AG04449 (cell line): ENCODE results near the gene ABCA9.

Source experiments
- CTCF ChIA-PET: fragments of 350-600 bp; formaldehyde crosslinking; extraction: SDS; loops from one replicate; lab custom pipeline; 2021; ENCODE audit warnings: antibody characterized with exemption; lab: Yijun Ruan, JAX
- POLR2A ChIA-PET: fragments of 400-600, 350-600 bp; formaldehyde crosslinking; extraction: SDS; loops from one replicate; lab custom pipeline; 2020; ENCODE audit warnings: antibody characterized with exemption, inconsistent platforms; lab: Yijun Ruan, JAX
- DNase-seq: peaks from one replicate; pipeline ENCODE4 v3.0.0-alpha.2; 2010; ENCODE audit warnings: low read depth, low spot score
- H3K4me3 ChIP-seq: 2 replicates; pipeline ENCODE4 v1.5.1; 2011; ENCODE audit warnings: low read depth, mild to moderate bottlenecking, control low read depth, low read length
- TF ChIP-seq, protein P1 (sequence below): IDR thresholded peaks from one replicate; pipeline ENCODE4 v1.5.1; 2011; ENCODE audit warnings: mild to moderate bottlenecking, moderate library complexity, low read length, control low read depth, inconsistent platforms; ENCODE audit not compliant: insufficient read depth; ENCODE audit errors: missing control alignments

ABCA9 gene

DNA sequence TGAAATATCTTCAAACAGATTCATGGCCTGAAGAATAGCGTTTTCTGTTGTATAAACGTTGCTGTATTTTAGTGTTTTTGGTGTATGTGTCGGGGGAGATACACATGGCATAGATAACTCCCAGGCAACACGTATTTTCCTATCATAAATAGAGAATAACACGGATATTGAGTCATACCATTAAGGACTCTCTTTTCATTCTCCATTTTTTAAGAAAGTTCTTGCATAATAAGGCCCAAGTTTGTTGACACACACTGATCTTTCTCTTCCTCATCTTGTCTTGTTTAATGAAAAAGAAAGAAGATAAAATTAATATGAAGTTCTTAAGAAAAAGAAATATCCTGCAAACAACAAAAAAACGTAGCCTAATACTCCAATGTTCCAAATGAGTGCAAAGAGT, 119.0 kb downstream of the ABCA9 start:
- no peak for DNase-seq
- TF ChIP-seq, protein P1, sequence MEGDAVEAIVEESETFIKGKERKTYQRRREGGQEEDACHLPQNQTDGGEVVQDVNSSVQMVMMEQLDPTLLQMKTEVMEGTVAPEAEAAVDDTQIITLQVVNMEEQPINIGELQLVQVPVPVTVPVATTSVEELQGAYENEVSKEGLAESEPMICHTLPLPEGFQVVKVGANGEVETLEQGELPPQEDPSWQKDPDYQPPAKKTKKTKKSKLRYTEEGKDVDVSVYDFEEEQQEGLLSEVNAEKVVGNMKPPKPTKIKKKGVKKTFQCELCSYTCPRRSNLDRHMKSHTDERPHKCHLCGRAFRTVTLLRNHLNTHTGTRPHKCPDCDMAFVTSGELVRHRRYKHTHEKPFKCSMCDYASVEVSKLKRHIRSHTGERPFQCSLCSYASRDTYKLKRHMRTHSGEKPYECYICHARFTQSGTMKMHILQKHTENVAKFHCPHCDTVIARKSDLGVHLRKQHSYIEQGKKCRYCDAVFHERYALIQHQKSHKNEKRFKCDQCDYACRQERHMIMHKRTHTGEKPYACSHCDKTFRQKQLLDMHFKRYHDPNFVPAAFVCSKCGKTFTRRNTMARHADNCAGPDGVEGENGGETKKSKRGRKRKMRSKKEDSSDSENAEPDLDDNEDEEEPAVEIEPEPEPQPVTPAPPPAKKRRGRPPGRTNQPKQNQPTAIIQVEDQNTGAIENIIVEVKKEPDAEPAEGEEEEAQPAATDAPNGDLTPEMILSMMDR: no peak
- POLR2A ChIA-PET: no interaction called here
- CTCF ChIA-PET: no interaction called here
- no peak overlapping the region for H3K4me3 ChIP-seq

DNA sequence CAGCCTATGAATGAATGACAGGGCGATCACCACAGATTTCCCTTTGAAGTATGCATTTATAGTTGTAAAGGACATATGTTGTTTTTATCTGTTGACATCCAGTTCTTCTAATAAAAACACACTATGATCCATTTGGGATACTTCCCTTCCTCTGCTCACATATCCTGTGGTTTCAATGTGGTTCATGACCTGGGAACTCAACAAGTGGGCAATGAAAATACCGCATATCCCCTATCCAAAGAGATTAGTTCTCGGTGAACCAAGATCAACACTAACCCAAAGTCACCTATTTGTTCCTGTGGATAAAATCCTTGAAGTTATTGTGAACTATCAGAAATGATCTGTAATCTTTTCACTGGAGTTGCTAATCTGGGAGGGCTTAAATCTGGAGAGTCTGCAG, 121.5 kb downstream of the ABCA9 start:
- POLR2A ChIA-PET: no interaction called here
- TF ChIP-seq, protein P1: no peak
- no peak for DNase-seq
- H3K4me3 ChIP-seq: no peak overlapping the region
- CTCF ChIA-PET: no interaction called here

DNA sequence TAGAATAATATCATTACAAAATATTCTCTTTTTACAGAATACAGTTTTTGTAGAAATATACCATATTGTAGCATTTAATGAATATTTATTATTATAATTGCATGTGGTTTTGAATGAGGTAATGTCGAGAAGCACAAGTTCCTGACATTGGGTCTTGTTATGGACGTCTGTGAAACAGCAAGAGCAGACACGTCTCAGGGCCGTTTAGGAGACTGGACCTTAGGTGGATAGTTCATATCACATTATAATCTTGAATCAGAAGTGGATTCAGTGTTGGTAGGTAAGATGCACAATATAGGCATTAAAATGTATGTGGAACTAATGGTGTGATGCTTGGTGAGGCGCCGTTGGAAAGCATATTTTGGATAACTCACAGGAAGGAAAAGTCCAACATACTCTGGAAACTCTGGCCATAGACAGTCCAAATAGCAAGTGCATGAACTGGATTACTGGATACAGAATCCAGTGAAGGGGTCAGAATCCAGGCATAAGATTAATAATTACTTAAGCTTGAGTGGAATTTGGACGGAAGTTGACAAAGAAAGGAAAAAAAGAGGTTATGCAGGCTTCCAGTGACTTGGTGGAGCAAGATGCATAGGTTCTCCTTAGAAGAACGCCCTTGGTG, 122.7 kb downstream of the ABCA9 start:
- ChIA-PET POLR2A (no interaction called here), CTCF (no interaction called here)
- no peak overlapping the region for H3K4me3 ChIP-seq
- no peak for DNase-seq
- TF ChIP-seq, protein P1: no peak

DNA sequence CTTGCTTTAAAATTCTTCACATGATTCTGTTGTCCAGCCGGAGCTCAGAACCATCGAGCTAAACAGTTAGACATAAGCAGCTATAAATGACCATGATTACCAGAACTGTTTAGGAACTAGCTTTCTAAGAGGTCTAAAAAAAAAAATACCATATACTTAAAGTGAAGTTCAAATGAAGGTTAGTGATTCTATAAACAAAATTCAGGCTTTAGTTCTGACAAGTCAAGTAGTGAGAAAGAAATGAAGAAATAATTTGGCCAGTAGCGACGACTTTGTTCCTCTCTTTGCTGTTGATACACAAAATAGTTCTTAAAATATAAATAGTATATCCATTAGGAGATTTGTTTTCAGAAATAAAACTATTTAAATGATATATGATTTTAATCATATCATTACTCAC, 133.2 kb downstream of the ABCA9 start:
- no peak for DNase-seq
- ChIA-PET POLR2A (interaction anchor here (0.6 kb wide), 1 partner anchor 55 kb away, joined by 3 read pairs; no protein-coding TSS in a partner anchor), CTCF (interaction anchor here (1.2 kb wide), 1 partner anchor 30 kb away, joined by 3 read pairs; no protein-coding TSS in a partner anchor)
- no peak overlapping the region for H3K4me3 ChIP-seq
- TF ChIP-seq, protein P1: no peak

DNA sequence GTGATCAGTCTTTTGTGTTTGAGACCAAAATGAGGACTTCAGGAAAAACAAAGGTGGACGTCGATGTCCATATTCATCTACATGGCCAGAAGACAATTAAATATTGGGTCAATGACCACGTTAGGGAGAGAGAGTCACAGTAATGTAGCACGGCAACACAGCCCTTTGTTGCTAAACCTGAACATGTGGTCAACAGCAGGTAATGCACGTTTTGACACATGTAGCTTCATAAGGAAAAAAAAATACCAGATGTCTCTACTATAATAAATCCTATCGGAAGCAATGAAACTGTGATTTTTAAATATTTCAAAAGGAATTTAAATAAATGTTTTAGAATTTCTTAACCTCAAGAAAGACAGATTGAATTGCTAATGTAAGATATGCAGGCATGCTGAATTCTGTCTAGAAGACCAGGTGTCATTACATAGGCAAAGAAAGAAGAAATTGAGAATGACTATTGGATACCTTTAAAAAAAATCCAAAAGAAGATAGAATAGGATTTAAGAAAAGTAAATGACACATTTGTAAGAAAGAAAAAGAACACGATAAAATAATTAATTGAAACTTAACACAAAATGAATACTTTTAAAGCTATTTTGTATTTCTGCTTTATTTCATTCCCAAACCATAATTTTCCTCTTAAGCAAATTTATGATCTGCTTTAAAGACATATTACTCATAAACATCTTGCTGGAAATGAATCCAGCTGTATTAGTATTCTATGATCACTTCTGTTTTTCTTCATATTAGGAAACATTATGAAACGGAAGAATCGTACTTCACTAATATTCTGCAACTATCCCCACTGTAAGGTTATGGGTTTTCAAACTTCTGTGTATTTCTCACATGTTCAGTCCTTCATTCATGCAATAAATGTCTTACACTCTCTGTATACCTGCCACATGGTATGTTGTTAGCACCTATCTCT, 135.7 kb downstream of the ABCA9 start:
- TF ChIP-seq, protein P1: no peak
- ChIA-PET CTCF (interaction anchor here (0.6 kb wide), 1 partner anchor 108 kb away, joined by 3 read pairs; no protein-coding TSS in a partner anchor), POLR2A (no interaction called here)
- no peak for DNase-seq
- H3K4me3 ChIP-seq: no peak overlapping the region
